HEK293 (cell line): Measurements from ENCODE around the gene DENND5A.

Source experiments
- CTCF ChIA-PET: fragments of 350-600 bp; formaldehyde crosslinking; extraction: SDS; loops from one replicate; lab custom pipeline; 2021; ENCODE audit warnings: antibody characterized with exemption; lab: Yijun Ruan, JAX
- POLR2A ChIA-PET: fragments of 300-600 bp; formaldehyde crosslinking; extraction: SDS; loops from one replicate; lab custom pipeline; 2020; ENCODE audit warnings: antibody characterized with exemption, inconsistent platforms; lab: Yijun Ruan, JAX
- H3K27ac ChIP-seq: fragments of 200-500 bp; sonication (Bioruptor generic); 2 replicates; pipeline ENCODE4 v1.5.1; 2014; ENCODE audit warnings: low read depth, low read length, control low read depth, inconsistent platforms; ENCODE audit errors: extremely low read depth
- H3K36me3 ChIP-seq, 2 experiments: fragments of 200-500 bp in 1 of 2; sonication (Bioruptor generic) in 1 of 2; 1 replicate in 1 of 2; 2 replicates in 1 of 2; pipeline ENCODE4 v1.5.1; 2014 to 2017; ENCODE audit warnings: inconsistent platforms in 2 of 2, low read length in 2 of 2; ENCODE audit not compliant: control insufficient read depth in 2 of 2, insufficient read depth in 1 of 2
- H3K4me1 ChIP-seq: fragments of 200-500 bp; sonication (Bioruptor generic); 2 replicates; pipeline ENCODE4 v1.5.1; 2014; ENCODE audit warnings: mild to moderate bottlenecking, low read length, inconsistent platforms; ENCODE audit not compliant: control insufficient read depth, insufficient read depth
- H3K4me3 ChIP-seq: 2 replicates; pipeline ENCODE4 v1.5.1; 2011; ENCODE audit warnings: low read depth, mild to moderate bottlenecking, control low read depth, low read length, moderate library complexity
- H3K9me3 ChIP-seq: fragments of 200-500 bp; sonication (Bioruptor generic); 2 replicates; pipeline ENCODE4 v1.5.1; 2014; ENCODE audit warnings: low read depth, low read length, inconsistent platforms; ENCODE audit not compliant: control insufficient read depth, insufficient read depth
- GLIS2 ChIP-seq: fragments of 450-650 bp; formaldehyde crosslinking; IDR thresholded peaks from 2 replicates; pipeline ENCODE4 v1.5.1; 2016; ENCODE audit warnings: missing biosample characterization, missing genetic modification characterization
- PRDM1 ChIP-seq: fragments of 450-650 bp; formaldehyde crosslinking; IDR thresholded peaks from 2 replicates; pipeline ENCODE4; 2016; ENCODE audit warnings: missing biosample characterization, missing genetic modification characterization
- SP3 ChIP-seq: fragments of 450-650 bp; formaldehyde crosslinking; IDR thresholded peaks from 2 replicates; pipeline ENCODE4 v1.5.1; 2016; ENCODE audit warnings: missing biosample characterization, missing genetic modification characterization
- YY2 ChIP-seq: fragments of 450-650 bp; formaldehyde crosslinking; IDR thresholded peaks from 2 replicates; pipeline ENCODE4 v1.5.1; 2016; ENCODE audit warnings: missing biosample characterization, missing genetic modification characterization
- ZBTB48 ChIP-seq: fragments of 450-650 bp; formaldehyde crosslinking; IDR thresholded peaks from 2 replicates; pipeline ENCODE4 v1.5.1; 2016; ENCODE audit warnings: missing biosample characterization, missing genetic modification characterization
- ZNF10 ChIP-seq: fragments of 450-650 bp; formaldehyde crosslinking; IDR thresholded peaks from 2 replicates; pipeline ENCODE4 v1.5.1; 2017; ENCODE audit warnings: missing biosample characterization, missing genetic modification characterization
- ZNF155 ChIP-seq: fragments of 450-650 bp; formaldehyde crosslinking; IDR thresholded peaks from 2 replicates; pipeline ENCODE4 v1.5.1; 2016; ENCODE audit warnings: missing biosample characterization, missing genetic modification characterization
- ZNF157 ChIP-seq: fragments of 450-650 bp; formaldehyde crosslinking; IDR thresholded peaks from 2 replicates; pipeline ENCODE4 v1.5.1; 2016; ENCODE audit warnings: missing biosample characterization, missing genetic modification characterization
- ZNF366 ChIP-seq: fragments of 450-650 bp; formaldehyde crosslinking; conservative IDR thresholded peaks from 2 replicates; pipeline ENCODE4 v1.5.1; 2016; ENCODE audit warnings: missing biosample characterization, missing genetic modification characterization
- ZNF677 ChIP-seq: fragments of 450-650 bp; IDR thresholded peaks from 2 replicates; pipeline ENCODE4 v1.5.0; 2018; ENCODE audit warnings: missing biosample characterization, mild to moderate bottlenecking, missing genetic modification characterization, moderate library complexity
- ZNF747 ChIP-seq: fragments of 450-650 bp; formaldehyde crosslinking; IDR thresholded peaks from 2 replicates; pipeline ENCODE4 v1.5.1; 2016; ENCODE audit warnings: missing biosample characterization, missing genetic modification characterization
- ZNF837 ChIP-seq: fragments of 450-650 bp; formaldehyde crosslinking; IDR thresholded peaks from 2 replicates; pipeline ENCODE4 v1.5.1; 2016; ENCODE audit warnings: missing biosample characterization, missing genetic modification characterization
- ZSCAN16 ChIP-seq: fragments of 450-650 bp; formaldehyde crosslinking; IDR thresholded peaks from 2 replicates; pipeline ENCODE4 v1.5.1; 2016; ENCODE audit warnings: missing biosample characterization, missing genetic modification characterization
- TF ChIP-seq, protein P1 (sequence below): fragments of 450-650 bp; formaldehyde crosslinking; IDR thresholded peaks from 2 replicates; pipeline ENCODE4 v1.5.1; 2016; ENCODE audit warnings: missing biosample characterization, missing genetic modification characterization
- TF ChIP-seq, protein P2 (sequence below): fragments of 450-650 bp; formaldehyde crosslinking; IDR thresholded peaks from 2 replicates; pipeline ENCODE4 v1.5.1; 2016; ENCODE audit warnings: missing biosample characterization, missing genetic modification characterization
- TF ChIP-seq, protein P3 (sequence below): fragments of 450-650 bp; formaldehyde crosslinking; IDR thresholded peaks from 2 replicates; pipeline ENCODE4 v1.5.0; 2017; ENCODE audit warnings: missing biosample characterization, missing genetic modification characterization, borderline replicate concordance
- TF ChIP-seq, protein P4 (sequence below): fragments of 450-650 bp; formaldehyde crosslinking; conservative IDR thresholded peaks from 2 replicates; pipeline ENCODE4 v1.5.1; 2016; ENCODE audit warnings: low read depth, missing biosample characterization, missing genetic modification characterization
- TF ChIP-seq, protein P5 (sequence below): fragments of 450-650 bp; formaldehyde crosslinking; IDR thresholded peaks from 2 replicates; pipeline ENCODE4 v1.5.1; 2016; ENCODE audit warnings: missing biosample characterization, missing genetic modification characterization

The DENND5A gene

DNA sequence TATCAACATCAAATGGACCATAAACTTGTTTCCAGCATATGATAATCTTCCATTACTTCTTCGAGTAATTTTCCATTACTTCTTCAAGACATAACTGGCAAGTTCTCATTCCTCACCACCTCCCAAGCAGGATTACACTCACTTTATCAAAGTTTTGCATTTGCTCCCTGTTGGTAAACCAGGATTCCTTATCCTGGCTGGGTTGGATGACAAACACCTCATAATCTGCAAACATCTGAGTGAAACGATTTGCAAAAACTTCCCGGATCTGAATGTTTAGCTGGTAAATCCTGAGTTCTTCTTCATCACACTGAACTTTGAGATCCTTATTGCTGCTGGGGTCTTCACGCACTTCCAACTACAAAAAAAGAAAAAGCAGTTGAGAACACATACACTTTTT, 86.4 kb downstream of the DENND5A start (continued):
- TF ChIP-seq, protein P1, sequence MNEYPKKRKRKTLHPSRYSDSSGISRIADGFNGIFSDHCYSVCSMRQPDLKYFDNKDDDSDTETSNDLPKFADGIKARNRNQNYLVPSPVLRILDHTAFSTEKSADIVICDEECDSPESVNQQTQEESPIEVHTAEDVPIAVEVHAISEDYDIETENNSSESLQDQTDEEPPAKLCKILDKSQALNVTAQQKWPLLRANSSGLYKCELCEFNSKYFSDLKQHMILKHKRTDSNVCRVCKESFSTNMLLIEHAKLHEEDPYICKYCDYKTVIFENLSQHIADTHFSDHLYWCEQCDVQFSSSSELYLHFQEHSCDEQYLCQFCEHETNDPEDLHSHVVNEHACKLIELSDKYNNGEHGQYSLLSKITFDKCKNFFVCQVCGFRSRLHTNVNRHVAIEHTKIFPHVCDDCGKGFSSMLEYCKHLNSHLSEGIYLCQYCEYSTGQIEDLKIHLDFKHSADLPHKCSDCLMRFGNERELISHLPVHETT (tag by site-specific recombination), result no peak
- TF ChIP-seq, protein P2, sequence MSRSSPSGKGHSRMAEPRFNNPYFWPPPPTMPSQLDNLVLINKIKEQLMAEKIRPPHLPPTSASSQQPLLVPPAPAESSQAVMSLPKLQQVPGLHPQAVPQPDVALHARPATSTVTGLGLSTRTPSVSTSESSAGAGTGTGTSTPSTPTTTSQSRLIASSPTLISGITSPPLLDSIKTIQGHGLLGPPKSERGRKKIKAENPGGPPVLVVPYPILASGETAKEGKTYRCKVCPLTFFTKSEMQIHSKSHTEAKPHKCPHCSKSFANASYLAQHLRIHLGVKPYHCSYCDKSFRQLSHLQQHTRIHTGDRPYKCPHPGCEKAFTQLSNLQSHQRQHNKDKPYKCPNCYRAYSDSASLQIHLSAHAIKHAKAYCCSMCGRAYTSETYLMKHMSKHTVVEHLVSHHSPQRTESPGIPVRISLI (tag by site-specific recombination), result no peak
- TF ChIP-seq, protein P3, sequence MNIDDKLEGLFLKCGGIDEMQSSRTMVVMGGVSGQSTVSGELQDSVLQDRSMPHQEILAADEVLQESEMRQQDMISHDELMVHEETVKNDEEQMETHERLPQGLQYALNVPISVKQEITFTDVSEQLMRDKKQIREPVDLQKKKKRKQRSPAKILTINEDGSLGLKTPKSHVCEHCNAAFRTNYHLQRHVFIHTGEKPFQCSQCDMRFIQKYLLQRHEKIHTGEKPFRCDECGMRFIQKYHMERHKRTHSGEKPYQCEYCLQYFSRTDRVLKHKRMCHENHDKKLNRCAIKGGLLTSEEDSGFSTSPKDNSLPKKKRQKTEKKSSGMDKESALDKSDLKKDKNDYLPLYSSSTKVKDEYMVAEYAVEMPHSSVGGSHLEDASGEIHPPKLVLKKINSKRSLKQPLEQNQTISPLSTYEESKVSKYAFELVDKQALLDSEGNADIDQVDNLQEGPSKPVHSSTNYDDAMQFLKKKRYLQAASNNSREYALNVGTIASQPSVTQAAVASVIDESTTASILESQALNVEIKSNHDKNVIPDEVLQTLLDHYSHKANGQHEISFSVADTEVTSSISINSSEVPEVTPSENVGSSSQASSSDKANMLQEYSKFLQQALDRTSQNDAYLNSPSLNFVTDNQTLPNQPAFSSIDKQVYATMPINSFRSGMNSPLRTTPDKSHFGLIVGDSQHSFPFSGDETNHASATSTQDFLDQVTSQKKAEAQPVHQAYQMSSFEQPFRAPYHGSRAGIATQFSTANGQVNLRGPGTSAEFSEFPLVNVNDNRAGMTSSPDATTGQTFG (tag by site-specific recombination), result no peak
- TF ChIP-seq ZBTB48 (tag by site-specific recombination) (no peak), ZNF155 (no peak), YY2 (tag by site-specific recombination) (no peak)

DNA sequence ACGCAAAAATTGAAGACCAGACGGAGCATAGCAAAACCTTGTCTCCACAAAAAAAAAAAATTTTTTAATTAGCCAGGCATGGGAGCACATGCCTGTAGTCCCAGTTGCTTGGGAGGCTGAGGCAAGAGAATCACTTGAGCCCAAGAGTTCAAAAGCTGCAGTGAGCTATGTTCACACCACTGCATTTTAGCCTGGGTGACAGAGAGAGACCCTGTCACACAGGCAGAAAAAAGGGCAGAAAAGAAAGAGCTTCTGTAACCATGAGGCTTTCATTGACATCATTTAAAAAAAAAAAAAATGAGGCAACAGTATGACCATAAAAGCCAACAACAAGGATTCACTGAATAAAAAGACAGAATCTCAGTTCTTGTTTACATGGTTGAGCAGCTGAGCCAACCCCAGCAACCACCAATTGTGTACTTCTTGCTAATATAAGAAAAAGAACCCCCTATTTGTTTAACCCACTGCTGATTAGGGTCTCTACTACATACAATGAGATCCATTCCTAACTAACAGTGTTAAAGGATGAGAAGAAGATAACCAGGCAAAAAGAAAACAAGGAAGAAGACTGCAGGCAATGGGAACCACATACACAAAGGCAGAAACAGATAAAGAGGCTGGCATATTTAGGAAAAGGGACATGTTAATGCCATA, 87.6 kb downstream of the DENND5A start:
- Histone ChIP-seq H3K27ac (no peak overlapping the region), H3K4me3 (no peak overlapping the region), H3K36me3 (peaks cover 15 to 60% of the 10 kb centered on the region in 2 experiments), H3K4me1 (no peaks in the 10 kb centered on the region), H3K9me3 (no peaks in the 10 kb centered on the region)
- ChIA-PET POLR2A (no interaction called here), CTCF (interaction anchor here (0.6 kb wide), 3 partner anchors 276 to 1886 kb away, joined by 4 read pairs; no protein-coding TSS in a partner anchor)
- TF ChIP-seq ZNF747 (tag by site-specific recombination), result no peak
- no peak for TF ChIP-seq GLIS2

DNA sequence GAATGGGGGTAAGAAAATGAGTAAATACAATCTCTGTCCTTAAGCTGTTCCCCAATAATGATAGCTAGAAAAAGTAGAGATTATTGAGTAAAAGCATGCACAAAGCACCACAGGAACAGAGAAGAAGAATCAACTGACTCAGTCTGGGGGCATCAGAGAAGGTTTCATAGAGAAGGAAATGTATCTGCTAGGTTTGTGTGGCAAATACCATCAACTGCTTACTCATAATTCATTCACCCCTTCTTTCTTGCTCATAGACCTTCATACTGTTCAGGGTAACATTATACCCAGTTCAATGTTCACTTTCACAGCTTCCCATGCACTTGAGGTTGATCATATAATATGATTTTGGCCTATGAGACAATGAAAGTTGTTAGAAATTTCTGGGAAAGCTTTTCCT, 88.6 kb downstream of the DENND5A start:
- ChIA-PET CTCF (no interaction called here), POLR2A (no interaction called here)
- no peak overlapping the region for H3K27ac ChIP-seq
- no peak overlapping the region for H3K4me3 ChIP-seq
- TF ChIP-seq ZNF10 (tag by site-specific recombination) (0 out of 2 replicates have a peak, but pooled peaks have one; percentile 13), ZNF157 (tag by site-specific recombination) (no peak)
- H3K36me3 ChIP-seq, result peaks cover 15 to 64% of the 10 kb centered on the region in 2 experiments
- no peaks in the 10 kb centered on the region for H3K4me1 ChIP-seq
- H3K9me3 ChIP-seq, result no peaks in the 10 kb centered on the region

DNA sequence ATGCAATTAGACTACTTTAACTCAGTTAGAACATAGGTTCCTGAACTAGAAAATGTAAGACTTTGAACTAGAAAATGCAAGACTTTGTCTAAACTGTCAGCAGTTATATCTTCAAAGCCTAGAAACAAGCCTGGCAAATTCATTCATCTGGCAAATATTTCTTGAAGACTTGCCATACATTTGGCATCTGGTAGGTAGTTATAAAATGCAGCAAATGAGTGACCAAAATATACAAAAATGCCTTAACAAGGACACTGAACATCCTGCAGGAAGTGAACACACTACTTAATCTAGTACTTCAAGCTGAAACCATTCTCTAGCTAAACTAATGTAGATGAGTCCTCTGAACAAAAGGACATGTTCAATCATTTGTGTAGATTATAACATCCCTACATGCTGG, 89.0 kb downstream of the DENND5A start:
- POLR2A ChIA-PET, result no interaction called here
- Histone ChIP-seq H3K9me3 (no peaks in the 10 kb centered on the region), H3K4me1 (no peaks in the 10 kb centered on the region), H3K36me3 (peaks cover 15 to 64% of the 10 kb centered on the region in 2 experiments), H3K4me3 (no peak overlapping the region), H3K27ac (no peak overlapping the region)
- CTCF ChIA-PET, result no interaction called here
- TF ChIP-seq ZNF677 (tag by site-specific recombination) (no peak), PRDM1 (tag by site-specific recombination) (no peak), ZNF837 (no peak), ZSCAN16 (tag by site-specific recombination) (no peak), SP3 (tag by site-specific recombination) (no peak), ZNF366 (tag by site-specific recombination) (no peak)
- TF ChIP-seq, protein P4, sequence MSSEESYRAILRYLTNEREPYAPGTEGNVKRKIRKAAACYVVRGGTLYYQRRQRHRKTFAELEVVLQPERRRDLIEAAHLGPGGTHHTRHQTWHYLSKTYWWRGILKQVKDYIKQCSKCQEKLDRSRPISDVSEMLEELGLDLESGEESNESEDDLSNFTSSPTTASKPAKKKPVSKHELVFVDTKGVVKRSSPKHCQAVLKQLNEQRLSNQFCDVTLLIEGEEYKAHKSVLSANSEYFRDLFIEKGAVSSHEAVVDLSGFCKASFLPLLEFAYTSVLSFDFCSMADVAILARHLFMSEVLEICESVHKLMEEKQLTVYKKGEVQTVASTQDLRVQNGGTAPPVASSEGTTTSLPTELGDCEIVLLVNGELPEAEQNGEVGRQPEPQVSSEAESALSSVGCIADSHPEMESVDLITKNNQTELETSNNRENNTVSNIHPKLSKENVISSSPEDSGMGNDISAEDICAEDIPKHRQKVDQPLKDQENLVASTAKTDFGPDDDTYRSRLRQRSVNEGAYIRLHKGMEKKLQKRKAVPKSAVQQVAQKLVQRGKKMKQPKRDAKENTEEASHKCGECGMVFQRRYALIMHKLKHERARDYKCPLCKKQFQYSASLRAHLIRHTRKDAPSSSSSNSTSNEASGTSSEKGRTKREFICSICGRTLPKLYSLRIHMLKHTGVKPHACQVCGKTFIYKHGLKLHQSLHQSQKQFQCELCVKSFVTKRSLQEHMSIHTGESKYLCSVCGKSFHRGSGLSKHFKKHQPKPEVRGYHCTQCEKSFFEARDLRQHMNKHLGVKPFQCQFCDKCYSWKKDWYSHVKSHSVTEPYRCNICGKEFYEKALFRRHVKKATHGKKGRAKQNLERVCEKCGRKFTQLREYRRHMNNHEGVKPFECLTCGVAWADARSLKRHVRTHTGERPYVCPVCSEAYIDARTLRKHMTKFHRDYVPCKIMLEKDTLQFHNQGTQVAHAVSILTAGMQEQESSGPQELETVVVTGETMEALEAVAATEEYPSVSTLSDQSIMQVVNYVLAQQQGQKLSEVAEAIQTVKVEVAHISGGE (tag by site-specific recombination), result no peak
- TF ChIP-seq, protein P2 (tag by site-specific recombination), result no peak
- TF ChIP-seq, protein P5, sequence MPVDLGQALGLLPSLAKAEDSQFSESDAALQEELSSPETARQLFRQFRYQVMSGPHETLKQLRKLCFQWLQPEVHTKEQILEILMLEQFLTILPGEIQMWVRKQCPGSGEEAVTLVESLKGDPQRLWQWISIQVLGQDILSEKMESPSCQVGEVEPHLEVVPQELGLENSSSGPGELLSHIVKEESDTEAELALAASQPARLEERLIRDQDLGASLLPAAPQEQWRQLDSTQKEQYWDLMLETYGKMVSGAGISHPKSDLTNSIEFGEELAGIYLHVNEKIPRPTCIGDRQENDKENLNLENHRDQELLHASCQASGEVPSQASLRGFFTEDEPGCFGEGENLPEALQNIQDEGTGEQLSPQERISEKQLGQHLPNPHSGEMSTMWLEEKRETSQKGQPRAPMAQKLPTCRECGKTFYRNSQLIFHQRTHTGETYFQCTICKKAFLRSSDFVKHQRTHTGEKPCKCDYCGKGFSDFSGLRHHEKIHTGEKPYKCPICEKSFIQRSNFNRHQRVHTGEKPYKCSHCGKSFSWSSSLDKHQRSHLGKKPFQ (tag by site-specific recombination), result no peak
